ENCODE results near the gene CHST8. TPM values are rescaled to one million over a fixed set of nuclear protein-coding genes. Genes with fewer than 3 reads are reported as not detected.

Gene CHST8
- polyA plus RNA-seq, 1 of the 3 experiments (the other 2 are of a cell fraction): 0.05 TPM

DNA sequence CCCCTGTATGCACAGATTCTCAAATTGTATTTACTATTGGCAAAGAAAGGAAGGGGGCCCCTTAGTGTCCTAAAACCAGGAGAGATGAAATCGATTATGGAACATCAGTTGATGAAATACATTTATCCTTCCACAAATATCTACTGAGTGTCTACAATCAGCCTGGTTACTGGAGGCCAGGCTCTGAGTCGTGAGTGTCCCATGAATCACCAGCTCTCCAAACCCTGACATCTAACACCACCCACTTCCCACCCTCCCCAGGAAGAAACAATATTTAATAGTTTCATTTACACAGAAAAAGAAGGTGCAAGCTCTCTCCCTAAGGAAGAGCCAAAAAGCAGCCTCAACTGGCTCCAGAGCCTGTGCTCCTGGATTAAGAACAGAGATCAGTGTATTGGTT is 200.1 kb downstream of the CHST8 start:
- 15% methylated on average over 2 of the region's 2 CpGs for WGBS (ENCODE audit: low lambda C conversion rate)
- TF ChIP-seq CHD2 (IDR thresholded peaks at IDR 0.05; ENCODE audit: low read length, partially characterized antibody) (no peak), MEF2A (IDR thresholded peaks at IDR 0.05; ENCODE audit: borderline replicate concordance, low read depth) (no peak), GABPA (IDR thresholded peaks at IDR 0.05; ENCODE audit: low read depth) (no peak), RCOR1 (IDR thresholded peaks at IDR 0.05; ENCODE audit: low read length) (no peak), NFIC (IDR thresholded peaks at IDR 0.05; ENCODE audit: borderline replicate concordance) (no peak), MXI1 (IDR thresholded peaks at IDR 0.05; ENCODE audit: low read depth, low read length) (no peak), FOXM1 (IDR thresholded peaks at IDR 0.05; ENCODE audit: low read depth) (no peak), EZH2phosphoT487 (IDR thresholded peaks at IDR 0.05; ENCODE audit: borderline replicate concordance, low read depth) (no peak), EP300 (IDR thresholded peaks at IDR 0.05; ENCODE audit: borderline replicate concordance in 1 of 2, low read depth in 1 of 2, low read length in 1 of 2) (no peak)
- TF ChIP-seq, protein P1, sequence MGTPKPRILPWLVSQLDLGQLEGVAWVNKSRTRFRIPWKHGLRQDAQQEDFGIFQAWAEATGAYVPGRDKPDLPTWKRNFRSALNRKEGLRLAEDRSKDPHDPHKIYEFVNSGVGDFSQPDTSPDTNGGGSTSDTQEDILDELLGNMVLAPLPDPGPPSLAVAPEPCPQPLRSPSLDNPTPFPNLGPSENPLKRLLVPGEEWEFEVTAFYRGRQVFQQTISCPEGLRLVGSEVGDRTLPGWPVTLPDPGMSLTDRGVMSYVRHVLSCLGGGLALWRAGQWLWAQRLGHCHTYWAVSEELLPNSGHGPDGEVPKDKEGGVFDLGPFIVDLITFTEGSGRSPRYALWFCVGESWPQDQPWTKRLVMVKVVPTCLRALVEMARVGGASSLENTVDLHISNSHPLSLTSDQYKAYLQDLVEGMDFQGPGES (IDR thresholded peaks at IDR 0.05; ENCODE audit: low read depth, low read length): no peak
- TF ChIP-seq, protein P2, sequence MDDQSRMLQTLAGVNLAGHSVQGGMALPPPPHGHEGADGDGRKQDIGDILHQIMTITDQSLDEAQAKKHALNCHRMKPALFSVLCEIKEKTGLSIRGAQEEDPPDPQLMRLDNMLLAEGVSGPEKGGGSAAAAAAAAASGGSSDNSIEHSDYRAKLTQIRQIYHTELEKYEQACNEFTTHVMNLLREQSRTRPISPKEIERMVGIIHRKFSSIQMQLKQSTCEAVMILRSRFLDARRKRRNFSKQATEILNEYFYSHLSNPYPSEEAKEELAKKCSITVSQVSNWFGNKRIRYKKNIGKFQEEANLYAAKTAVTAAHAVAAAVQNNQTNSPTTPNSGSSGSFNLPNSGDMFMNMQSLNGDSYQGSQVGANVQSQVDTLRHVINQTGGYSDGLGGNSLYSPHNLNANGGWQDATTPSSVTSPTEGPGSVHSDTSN (IDR thresholded peaks at IDR 0.05): no peak
- TF ChIP-seq, protein P3, sequence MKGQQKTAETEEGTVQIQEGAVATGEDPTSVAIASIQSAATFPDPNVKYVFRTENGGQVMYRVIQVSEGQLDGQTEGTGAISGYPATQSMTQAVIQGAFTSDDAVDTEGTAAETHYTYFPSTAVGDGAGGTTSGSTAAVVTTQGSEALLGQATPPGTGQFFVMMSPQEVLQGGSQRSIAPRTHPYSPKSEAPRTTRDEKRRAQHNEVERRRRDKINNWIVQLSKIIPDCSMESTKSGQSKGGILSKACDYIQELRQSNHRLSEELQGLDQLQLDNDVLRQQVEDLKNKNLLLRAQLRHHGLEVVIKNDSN (IDR thresholded peaks at IDR 0.05; ENCODE audit: borderline replicate concordance, low read depth): no peak
- TF ChIP-seq, protein P4, sequence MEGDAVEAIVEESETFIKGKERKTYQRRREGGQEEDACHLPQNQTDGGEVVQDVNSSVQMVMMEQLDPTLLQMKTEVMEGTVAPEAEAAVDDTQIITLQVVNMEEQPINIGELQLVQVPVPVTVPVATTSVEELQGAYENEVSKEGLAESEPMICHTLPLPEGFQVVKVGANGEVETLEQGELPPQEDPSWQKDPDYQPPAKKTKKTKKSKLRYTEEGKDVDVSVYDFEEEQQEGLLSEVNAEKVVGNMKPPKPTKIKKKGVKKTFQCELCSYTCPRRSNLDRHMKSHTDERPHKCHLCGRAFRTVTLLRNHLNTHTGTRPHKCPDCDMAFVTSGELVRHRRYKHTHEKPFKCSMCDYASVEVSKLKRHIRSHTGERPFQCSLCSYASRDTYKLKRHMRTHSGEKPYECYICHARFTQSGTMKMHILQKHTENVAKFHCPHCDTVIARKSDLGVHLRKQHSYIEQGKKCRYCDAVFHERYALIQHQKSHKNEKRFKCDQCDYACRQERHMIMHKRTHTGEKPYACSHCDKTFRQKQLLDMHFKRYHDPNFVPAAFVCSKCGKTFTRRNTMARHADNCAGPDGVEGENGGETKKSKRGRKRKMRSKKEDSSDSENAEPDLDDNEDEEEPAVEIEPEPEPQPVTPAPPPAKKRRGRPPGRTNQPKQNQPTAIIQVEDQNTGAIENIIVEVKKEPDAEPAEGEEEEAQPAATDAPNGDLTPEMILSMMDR (IDR thresholded peaks at IDR 0.05): no peak
- Histone ChIP-seq H3K4me2 (no peak overlapping the region), H3K9ac (no peak overlapping the region), H3F3A (replicated peaks; ENCODE audit: insufficient read depth) (no peaks in the 10 kb centered on the region), H3K4me3 (ENCODE audit: low read depth in 2 of 2, low read length in 1 of 2) (no peak overlapping the region), H3K27ac (ENCODE audit: low read depth in 2 of 2, low read length in 1 of 2) (no peak overlapping the region), H3K9me2 (no peaks in the 10 kb centered on the region), H2AFZ (ENCODE audit: low read depth) (no peak overlapping the region), H3K9me3 (no peaks in the 10 kb centered on the region), H3K79me2 (ENCODE audit: insufficient read depth) (no peaks in the 10 kb centered on the region), H3K4me1 (ENCODE audit: control insufficient read depth in 1 of 2, insufficient read depth in 2 of 2, low read depth in 1 of 2, low read length in 1 of 2) (no peaks in the 10 kb centered on the region; a peak in 1 of 4 replicates), H3K27me3 (ENCODE audit: insufficient read depth) (no peaks in the 10 kb centered on the region), H3K36me3 (replicated peaks in 1 of 2; ENCODE audit: control insufficient read depth in 1 of 2, insufficient read depth in 2 of 2, low read length in 1 of 2) (no peaks in the 10 kb centered on the region), H4K20me1 (ENCODE audit: insufficient read depth) (no peaks in the 10 kb centered on the region)
- ChIA-PET POLR2A (no interaction called here), CTCF (interaction anchor here (1.4 kb wide), 1 partner anchor 9 kb away, joined by 3 read pairs; no protein-coding TSS in a partner anchor)
- DNase-seq: no peak

Other genes with a start within 250 kb of the CHST8 start
- 9.1 and 9.5 TPM in 2 replicates for gene CEBPG, start 248.2 kb upstream of the CHST8 start, polyA plus RNA-seq (2012; rRNA removed)
- 88.9 and 92.4 TPM in 2 replicates for gene PEPD, start 100.2 kb upstream of the CHST8 start, polyA plus RNA-seq (2012; rRNA removed)
- 15.5 and 21.6 TPM in 2 replicates for gene KCTD15, start 174.9 kb downstream of the CHST8 start, polyA plus RNA-seq (2012; rRNA removed)

Data from SK-N-SH (cell line).